H1 (cell line): ENCODE data around the gene IL13RA1.

Source experiments
- CEBPB ChIP-seq: IDR thresholded peaks from 2 replicates; pipeline ENCODE4 v1.6.1; 2012; ENCODE audit warnings: low read depth, low read length
- EGR1 ChIP-seq: IDR thresholded peaks from 2 replicates; pipeline ENCODE4 v1.6.1; 2011; ENCODE audit warnings: low read depth, low read length, borderline replicate concordance
- HDAC2 ChIP-seq, 2 experiments: fragments of 300-600 bp in 1 of 2; sonication (generic) in 1 of 2; IDR thresholded peaks; 2 replicates each; pipeline ENCODE4 v1.6.1; 2011 to 2012; ENCODE audit warnings: low read depth in 2 of 2, low read length in 2 of 2, mild to moderate bottlenecking in 2 of 2, moderate library complexity in 2 of 2, borderline replicate concordance in 1 of 2, inconsistent platforms in 1 of 2
- JUND ChIP-seq: IDR thresholded peaks from 2 replicates; pipeline ENCODE4 v1.6.1; 2011; ENCODE audit warnings: mild to moderate bottlenecking, improper control_type of control experiment, low read length
- POLR2A ChIP-seq, 2 experiments: IDR thresholded peaks; 1 replicate in 1 of 2; 2 replicates in 1 of 2; pipeline ENCODE4 v1.6.1; 2011; ENCODE audit warnings: low read depth in 2 of 2, low read length in 2 of 2, mild to moderate bottlenecking in 2 of 2; ENCODE audit errors: control extremely low read depth in 1 of 2
- POLR2AphosphoS5 ChIP-seq: IDR thresholded peaks from 2 replicates; pipeline ENCODE4 v1.6.1; 2011; ENCODE audit warnings: low read depth, low read length
- RFX5 ChIP-seq: IDR thresholded peaks from 2 replicates; pipeline ENCODE4 v1.6.1; 2011; ENCODE audit warnings: low read depth, low read length, improper control_type of control experiment, borderline replicate concordance
- SIRT6 ChIP-seq: IDR thresholded peaks from one replicate; pipeline ENCODE4 v1.7.1; 2012; ENCODE audit warnings: low read length, inconsistent platforms
- SP1 ChIP-seq: IDR thresholded peaks from 2 replicates; pipeline ENCODE4 v1.6.1; 2011; ENCODE audit warnings: low read depth, low read length
- SRF ChIP-seq: IDR thresholded peaks from 2 replicates; pipeline ENCODE4 v1.6.1; 2011; ENCODE audit warnings: mild to moderate bottlenecking, low read depth, low read length, moderate library complexity
- TAF1 ChIP-seq: IDR thresholded peaks from 2 replicates; pipeline ENCODE4 v1.6.1; 2011; ENCODE audit warnings: mild to moderate bottlenecking, low read depth, low read length
- ZNF274 ChIP-seq: IDR thresholded peaks from 2 replicates; pipeline ENCODE4 v1.7.0; 2012; ENCODE audit warnings: low read length, borderline replicate concordance; ENCODE audit errors: extremely low read depth
- TF ChIP-seq, protein P1 (sequence below), 3 experiments: IDR thresholded peaks; 1 replicate in 2 of 3; 2 replicates in 1 of 3; pipeline versions ENCODE4 v1.5.1 to v1.6.1; 2011; ENCODE audit warnings: low read length in 3 of 3, mild to moderate bottlenecking in 3 of 3, inconsistent platforms in 2 of 3, low read depth in 1 of 3, moderate library complexity in 1 of 3; ENCODE audit not compliant: insufficient read depth in 1 of 3; ENCODE audit errors: control extremely low read depth in 1 of 3
- TF ChIP-seq, protein P2 (sequence below): IDR thresholded peaks from 2 replicates; pipeline ENCODE4 v1.6.1; 2011; ENCODE audit warnings: low read length, improper control_type of control experiment

GRCh38 chrX:118734909-118735308 lies 7.5 kb downstream of the IL13RA1 start:
- TF ChIP-seq, protein P1, sequence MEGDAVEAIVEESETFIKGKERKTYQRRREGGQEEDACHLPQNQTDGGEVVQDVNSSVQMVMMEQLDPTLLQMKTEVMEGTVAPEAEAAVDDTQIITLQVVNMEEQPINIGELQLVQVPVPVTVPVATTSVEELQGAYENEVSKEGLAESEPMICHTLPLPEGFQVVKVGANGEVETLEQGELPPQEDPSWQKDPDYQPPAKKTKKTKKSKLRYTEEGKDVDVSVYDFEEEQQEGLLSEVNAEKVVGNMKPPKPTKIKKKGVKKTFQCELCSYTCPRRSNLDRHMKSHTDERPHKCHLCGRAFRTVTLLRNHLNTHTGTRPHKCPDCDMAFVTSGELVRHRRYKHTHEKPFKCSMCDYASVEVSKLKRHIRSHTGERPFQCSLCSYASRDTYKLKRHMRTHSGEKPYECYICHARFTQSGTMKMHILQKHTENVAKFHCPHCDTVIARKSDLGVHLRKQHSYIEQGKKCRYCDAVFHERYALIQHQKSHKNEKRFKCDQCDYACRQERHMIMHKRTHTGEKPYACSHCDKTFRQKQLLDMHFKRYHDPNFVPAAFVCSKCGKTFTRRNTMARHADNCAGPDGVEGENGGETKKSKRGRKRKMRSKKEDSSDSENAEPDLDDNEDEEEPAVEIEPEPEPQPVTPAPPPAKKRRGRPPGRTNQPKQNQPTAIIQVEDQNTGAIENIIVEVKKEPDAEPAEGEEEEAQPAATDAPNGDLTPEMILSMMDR (IDR thresholded peaks at IDR 0.05; ENCODE audit: control extremely low read depth in 1 of 3, insufficient read depth in 1 of 3, low read depth in 1 of 3, low read length in 3 of 3): no peak
- no peak for TF ChIP-seq TAF1
- TF ChIP-seq CEBPB: no peak
- TF ChIP-seq RFX5: no peak
- no peak for TF ChIP-seq EGR1
- no peak for TF ChIP-seq ZNF274
- TF ChIP-seq, protein P2, sequence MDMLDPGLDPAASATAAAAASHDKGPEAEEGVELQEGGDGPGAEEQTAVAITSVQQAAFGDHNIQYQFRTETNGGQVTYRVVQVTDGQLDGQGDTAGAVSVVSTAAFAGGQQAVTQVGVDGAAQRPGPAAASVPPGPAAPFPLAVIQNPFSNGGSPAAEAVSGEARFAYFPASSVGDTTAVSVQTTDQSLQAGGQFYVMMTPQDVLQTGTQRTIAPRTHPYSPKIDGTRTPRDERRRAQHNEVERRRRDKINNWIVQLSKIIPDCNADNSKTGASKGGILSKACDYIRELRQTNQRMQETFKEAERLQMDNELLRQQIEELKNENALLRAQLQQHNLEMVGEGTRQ: no peak
- no peak for TF ChIP-seq HDAC2 (IDR thresholded peaks at IDR 0.05; ENCODE audit: borderline replicate concordance in 1 of 2, low read depth in 2 of 2, low read length in 2 of 2)
- TF ChIP-seq SIRT6: no peak
- TF ChIP-seq JUND: no peak
- TF ChIP-seq SP1: no peak
- no peak for TF ChIP-seq POLR2AphosphoS5
- no peak for TF ChIP-seq POLR2A (IDR thresholded peaks at IDR 0.05; ENCODE audit: control extremely low read depth in 1 of 2, low read depth in 2 of 2, low read length in 2 of 2)
- TF ChIP-seq SRF: no peak
